ENCODE results near the gene ALOXE3. TPM values are rescaled to one million over a fixed set of nuclear protein-coding genes. Genes with fewer than 3 reads are reported as not detected.
"Not testable (repeated sequence)": the region's sequence is repeated elsewhere in the genome, so short reads cannot be mapped to it uniquely, and the experiment has no call there.

The ALOXE3 gene
- total and polyA plus RNA-seq, 2 donors = 1.2 TPM; not detected in 1

- no peak for DNase-seq (ENCODE audit: low read depth in 6 of 9, low spot score in 9 of 9)
- no peak overlapping the region for H3K27ac ChIP-seq (ENCODE audit: low read depth in 1 of 2, low read length in 1 of 2)
- peaks cover 0 to 7% of the 10 kb centered on the region in 2 donors for H3K9me3 ChIP-seq (ENCODE audit: control insufficient read depth in 2 of 2, insufficient read depth in 1 of 2, low read length in 1 of 2)
- H3K36me3 ChIP-seq (ENCODE audit: control insufficient read depth in 2 of 2, insufficient read depth in 2 of 2, low read length in 1 of 2) = no peaks in the 10 kb centered on the region
- peaks cover 6 to 85% of the 10 kb centered on the region in 2 donors for H3K27me3 ChIP-seq (ENCODE audit: control insufficient read depth in 2 of 2, insufficient read depth in 1 of 2, low read length in 1 of 2)
- peaks cover 2 to 14% of the 10 kb centered on the region in 2 donors for H3K4me1 ChIP-seq (ENCODE audit: control insufficient read depth in 2 of 2, insufficient read depth in 2 of 2, low read length in 2 of 2)
- WGBS = 95% methylated on average over 17 of the region's 17 CpGs
- no peak overlapping the region for H3K4me3 ChIP-seq (ENCODE audit: low read length in 2 of 2)
These were observed 37.5 kb downstream of the ALOXE3 start for GRCh38 chr17:8080799-8081219.

- no peak overlapping the region for H3K4me3 ChIP-seq (ENCODE audit: low read length in 2 of 2)
- WGBS = 42% methylated on average over 25 of the region's 25 CpGs
- DNase-seq (ENCODE audit: low read depth in 6 of 9, low spot score in 9 of 9) = no peak
- H3K9me3 ChIP-seq (ENCODE audit: control insufficient read depth in 2 of 2, insufficient read depth in 1 of 2, low read length in 1 of 2) = peaks cover 0 to 7% of the 10 kb centered on the region in 2 donors
- H3K4me1 ChIP-seq (ENCODE audit: control insufficient read depth in 2 of 2, insufficient read depth in 2 of 2, low read length in 2 of 2) = peaks cover 2 to 14% of the 10 kb centered on the region in 2 donors
- H3K36me3 ChIP-seq (ENCODE audit: control insufficient read depth in 2 of 2, insufficient read depth in 2 of 2, low read length in 1 of 2) = no peaks in the 10 kb centered on the region
- no peak overlapping the region for H3K27ac ChIP-seq (ENCODE audit: low read depth in 1 of 2, low read length in 1 of 2)
- peaks cover 11 to 87% of the 10 kb centered on the region in 2 donors for H3K27me3 ChIP-seq (ENCODE audit: control insufficient read depth in 2 of 2, insufficient read depth in 1 of 2, low read length in 1 of 2)
These were observed 38.0 kb downstream of the ALOXE3 start for GRCh38 chr17:8080208-8080798.

- Histone ChIP-seq H3K27ac (ENCODE audit: low read depth in 1 of 2, low read length in 1 of 2) (no peak overlapping the region), H3K9me3 (ENCODE audit: control insufficient read depth in 2 of 2, insufficient read depth in 1 of 2, low read length in 1 of 2) (peaks cover 0 to 7% of the 10 kb centered on the region in 2 donors), H3K4me1 (ENCODE audit: control insufficient read depth in 2 of 2, insufficient read depth in 2 of 2, low read length in 2 of 2) (peaks cover 2 to 14% of the 10 kb centered on the region in 2 donors), H3K27me3 (ENCODE audit: control insufficient read depth in 2 of 2, insufficient read depth in 1 of 2, low read length in 1 of 2) (peaks cover 17 to 91% of the 10 kb centered on the region in 2 donors), H3K36me3 (ENCODE audit: control insufficient read depth in 2 of 2, insufficient read depth in 2 of 2, low read length in 1 of 2) (no peaks in the 10 kb centered on the region), H3K4me3 (ENCODE audit: low read length in 2 of 2) (peak overlapping the region; percentile 42 to 48)
- under 1% methylated on average over 87 of the region's 87 CpGs for WGBS
- DNase-seq (ENCODE audit: low read depth in 6 of 9, low spot score in 9 of 9) = peak; percentile 31 to 83 (median 60)
These were observed 38.8 kb downstream of the ALOXE3 start for GRCh38 chr17:8079291-8080207.

- DNase-seq (ENCODE audit: low read depth in 6 of 9, low spot score in 9 of 9); H3K9me3 ChIP-seq (ENCODE audit: control insufficient read depth in 2 of 2, insufficient read depth in 1 of 2, low read length in 1 of 2); H3K4me3 ChIP-seq (ENCODE audit: low read length in 2 of 2); H3K27ac ChIP-seq (ENCODE audit: low read depth in 1 of 2, low read length in 1 of 2); H3K36me3 ChIP-seq (ENCODE audit: control insufficient read depth in 2 of 2, insufficient read depth in 2 of 2, low read length in 1 of 2): not testable (repeated sequence)
- peaks cover 30 to 96% of the 10 kb centered on the region in 2 donors for H3K27me3 ChIP-seq (ENCODE audit: control insufficient read depth in 2 of 2, insufficient read depth in 1 of 2, low read length in 1 of 2)
- 77% methylated on average over 5 of the region's 5 CpGs for WGBS
- H3K4me1 ChIP-seq (ENCODE audit: control insufficient read depth in 2 of 2, insufficient read depth in 2 of 2, low read length in 2 of 2) = peaks cover 7 to 23% of the 10 kb centered on the region in 2 donors
These were observed 40.4 kb downstream of the ALOXE3 start for GRCh38 chr17:8077939-8078338.

- Histone ChIP-seq H3K4me3 (ENCODE audit: low read length in 2 of 2) (no peak overlapping the region), H3K27ac (ENCODE audit: low read depth in 1 of 2, low read length in 1 of 2) (no peak overlapping the region), H3K9me3 (ENCODE audit: control insufficient read depth in 2 of 2, insufficient read depth in 1 of 2, low read length in 1 of 2) (peaks cover 1 to 10% of the 10 kb centered on the region in 2 donors), H3K27me3 (ENCODE audit: control insufficient read depth in 2 of 2, insufficient read depth in 1 of 2, low read length in 1 of 2) (peaks cover 41 to 96% of the 10 kb centered on the region in 2 donors), H3K4me1 (ENCODE audit: control insufficient read depth in 2 of 2, insufficient read depth in 2 of 2, low read length in 2 of 2) (peaks cover 15 to 32% of the 10 kb centered on the region in 2 donors), H3K36me3 (ENCODE audit: control insufficient read depth in 2 of 2, insufficient read depth in 2 of 2, low read length in 1 of 2) (no peaks in the 10 kb centered on the region)
- no peak for DNase-seq (ENCODE audit: low read depth in 6 of 9, low spot score in 9 of 9)
- 87% methylated on average over 13 of the region's 13 CpGs for whole genome bisulfite sequencing
These were observed 41.6 kb downstream of the ALOXE3 start for GRCh38 chr17:8076502-8077266.

GRCh38 chr17:8075574-8076342 lies 42.6 kb downstream of the ALOXE3 start:
- H3K27ac ChIP-seq (ENCODE audit: low read depth in 1 of 2, low read length in 1 of 2) = no peak overlapping the region
- peaks cover 1 to 10% of the 10 kb centered on the region in 2 donors for H3K9me3 ChIP-seq (ENCODE audit: control insufficient read depth in 2 of 2, insufficient read depth in 1 of 2, low read length in 1 of 2)
- H3K36me3 ChIP-seq (ENCODE audit: control insufficient read depth in 2 of 2, insufficient read depth in 2 of 2, low read length in 1 of 2) = no peaks in the 10 kb centered on the region
- H3K27me3 ChIP-seq (ENCODE audit: control insufficient read depth in 2 of 2, insufficient read depth in 1 of 2, low read length in 1 of 2) = peaks cover 47 to 98% of the 10 kb centered on the region in 2 donors
- no peak for DNase-seq (ENCODE audit: low read depth in 6 of 9, low spot score in 9 of 9)
- H3K4me1 ChIP-seq (ENCODE audit: control insufficient read depth in 2 of 2, insufficient read depth in 2 of 2, low read length in 2 of 2) = peaks cover 15 to 32% of the 10 kb centered on the region in 2 donors
- no peak overlapping the region for H3K4me3 ChIP-seq (ENCODE audit: low read length in 2 of 2)
- 96% methylated on average over 14 of the region's 14 CpGs for WGBS

GRCh38 chr17:8075081-8075480 lies 43.2 kb downstream of the ALOXE3 start:
- H3K9me3 ChIP-seq (ENCODE audit: control insufficient read depth in 2 of 2, insufficient read depth in 1 of 2, low read length in 1 of 2) = peaks cover 1 to 4% of the 10 kb centered on the region in 2 donors
- no peak overlapping the region for H3K27ac ChIP-seq (ENCODE audit: low read depth in 1 of 2, low read length in 1 of 2)
- peaks cover 44 to 98% of the 10 kb centered on the region in 2 donors for H3K27me3 ChIP-seq (ENCODE audit: control insufficient read depth in 2 of 2, insufficient read depth in 1 of 2, low read length in 1 of 2)
- no peak for DNase-seq (ENCODE audit: low read depth in 6 of 9, low spot score in 9 of 9)
- 96% methylated on average over 3 of the region's 3 CpGs for WGBS
- H3K4me1 ChIP-seq (ENCODE audit: control insufficient read depth in 2 of 2, insufficient read depth in 2 of 2, low read length in 2 of 2) = peaks cover 13 to 28% of the 10 kb centered on the region in 2 donors
- H3K4me3 ChIP-seq (ENCODE audit: low read length in 2 of 2) = no peak overlapping the region
- H3K36me3 ChIP-seq (ENCODE audit: control insufficient read depth in 2 of 2, insufficient read depth in 2 of 2, low read length in 1 of 2) = no peaks in the 10 kb centered on the region

GRCh38 chr17:8074554-8074953 lies 43.8 kb downstream of the ALOXE3 start:
- Histone ChIP-seq H3K36me3 (ENCODE audit: control insufficient read depth in 2 of 2, insufficient read depth in 2 of 2, low read length in 1 of 2) (no peaks in the 10 kb centered on the region), H3K27ac (ENCODE audit: low read depth in 1 of 2, low read length in 1 of 2) (no peak overlapping the region), H3K4me1 (ENCODE audit: control insufficient read depth in 2 of 2, insufficient read depth in 2 of 2, low read length in 2 of 2) (peaks cover 13 to 24% of the 10 kb centered on the region in 2 donors), H3K9me3 (ENCODE audit: control insufficient read depth in 2 of 2, insufficient read depth in 1 of 2, low read length in 1 of 2) (peaks cover 1 to 3% of the 10 kb centered on the region in 2 donors), H3K27me3 (ENCODE audit: control insufficient read depth in 2 of 2, insufficient read depth in 1 of 2, low read length in 1 of 2) (peaks cover 44 to 95% of the 10 kb centered on the region in 2 donors), H3K4me3 (ENCODE audit: low read length in 2 of 2) (no peak overlapping the region)
- no peak for DNase-seq (ENCODE audit: low read depth in 6 of 9, low spot score in 9 of 9)
- WGBS = 79% methylated on average over 7 of the region's 7 CpGs
